Skin epidermis (tissue), 12 donors: ENCODE data around the gene TMSB15B.
"Not testable (repeated sequence)": the region's sequence is repeated elsewhere in the genome, so short reads cannot be mapped to it uniquely, and the experiment has no call there.

ENCODE experiments used
- H3K27ac ChIP-seq, 21 experiments: fragments of 200-600 bp; sonication (generic) in 11 of 21; one replicate each; pipeline ENCODE4 v1.5.0; 2020; ENCODE audit warnings: mild to moderate bottlenecking in 3 of 21, inconsistent platforms in 2 of 21, moderate library complexity in 2 of 21
- H3K4me3 ChIP-seq, 7 experiments: fragments of 200-600 bp; sonication (generic) in 2 of 7; one replicate each; pipeline ENCODE4 v1.5.0; 2020; ENCODE audit warnings: inconsistent platforms in 2 of 7, mild to moderate bottlenecking in 2 of 7, moderate library complexity in 1 of 7

The TMSB15B gene

GRCh38 chrX:104015576-104015975, 53.1 kb downstream of the TMSB15B start:
- not testable (repeated sequence) for H3K4me3 ChIP-seq, H3K27ac ChIP-seq
